SU-DHL-6 (cell line): ENCODE results near the gene SYNJ2.

Source experiments
- H2AFZ ChIP-seq: fragments of 200-600 bp; sonication (generic); 2 replicates; pipeline ENCODE4 v1.6.1; 2014; ENCODE audit warnings: low read depth, mild to moderate bottlenecking, moderate library complexity, mixed read lengths, antibody characterized with exemption, low read length; ENCODE audit not compliant: severe bottlenecking
- H3F3A ChIP-seq: fragments of 200-600 bp; shearing (Covaris generic); 2 replicates; pipeline ENCODE4 v1.6.0; 2016; ENCODE audit warnings: antibody characterized with exemption, mild to moderate bottlenecking; ENCODE audit not compliant: insufficient read depth
- H3K27ac ChIP-seq: fragments of 200-600 bp; sonication (generic); 2 replicates; pipeline ENCODE4 v1.5.1; 2016; ENCODE audit warnings: low read depth, mild to moderate bottlenecking, low read length, moderate library complexity, mixed read lengths
- H3K27me3 ChIP-seq: fragments of 200-600 bp; sonication (generic), shearing (Covaris generic); 2 replicates; pipeline ENCODE4 v1.6.0; 2014; ENCODE audit warnings: mild to moderate bottlenecking, low read length
- H3K36me3 ChIP-seq: fragments of 200-600 bp; sonication (generic); 2 replicates; pipeline ENCODE4 v1.6.1; 2014; ENCODE audit warnings: mild to moderate bottlenecking, low read length, mixed read lengths
- H3K4me2 ChIP-seq: fragments of 300-600, 200-600 bp; shearing (Covaris generic), sonication (generic); 2 replicates; pipeline ENCODE4 v1.6.0; 2014; ENCODE audit warnings: low read length, low read depth, mild to moderate bottlenecking; ENCODE audit not compliant: poor library complexity, severe bottlenecking
- H3K4me3 ChIP-seq: fragments of 200-600 bp; sonication (generic); 2 replicates; pipeline ENCODE4 v1.5.1; 2014; ENCODE audit warnings: antibody characterized with exemption, low read length, mild to moderate bottlenecking, mixed read lengths; ENCODE audit not compliant: insufficient read depth, poor library complexity, severe bottlenecking
- H3K79me2 ChIP-seq: fragments of 200-600 bp; sonication (generic); 2 replicates; pipeline ENCODE4 v1.6.1; 2014; ENCODE audit warnings: mild to moderate bottlenecking, low read length, moderate library complexity; ENCODE audit not compliant: insufficient read depth
- H3K9ac ChIP-seq: fragments of 200-600 bp; sonication (generic); 2 replicates; pipeline ENCODE4 v1.7.0; 2014; ENCODE audit warnings: mild to moderate bottlenecking, low read length
- H3K9me2 ChIP-seq: fragments of 200-600 bp; sonication (generic); replicated peaks from 2 replicates; pipeline ENCODE4 v1.6.1; 2014; ENCODE audit warnings: low read length; ENCODE audit not compliant: insufficient read depth
- H3K9me3 ChIP-seq: fragments of 200-600 bp; sonication (generic); 2 replicates; pipeline ENCODE4 v1.6.1; 2014; ENCODE audit warnings: low read length, mixed read lengths; ENCODE audit not compliant: insufficient read depth
- H4K20me1 ChIP-seq: fragments of 200-600 bp; sonication (generic); 2 replicates; pipeline ENCODE4 v1.6.1; 2014; ENCODE audit warnings: low read depth, mild to moderate bottlenecking, antibody characterized with exemption, low read length, moderate library complexity, mixed read lengths
- EZH2phosphoT487 ChIP-seq: fragments of 200-600 bp; sonication (generic), shearing (Covaris generic); conservative IDR thresholded peaks from 2 replicates; pipeline ENCODE4 v1.6.1; 2018; ENCODE audit warnings: mild to moderate bottlenecking, antibody characterized with exemption, low read length, moderate library complexity, mixed read lengths
- TF ChIP-seq, protein P1 (sequence below): fragments of 200-600 bp; sonication (generic); IDR thresholded peaks from one replicate; pipeline ENCODE4 v1.5.1; 2017; ENCODE audit warnings: antibody characterized with exemption, mild to moderate bottlenecking, low read length, moderate library complexity; ENCODE audit not compliant: insufficient read depth, poor library complexity, severe bottlenecking

The SYNJ2 gene

DNA sequence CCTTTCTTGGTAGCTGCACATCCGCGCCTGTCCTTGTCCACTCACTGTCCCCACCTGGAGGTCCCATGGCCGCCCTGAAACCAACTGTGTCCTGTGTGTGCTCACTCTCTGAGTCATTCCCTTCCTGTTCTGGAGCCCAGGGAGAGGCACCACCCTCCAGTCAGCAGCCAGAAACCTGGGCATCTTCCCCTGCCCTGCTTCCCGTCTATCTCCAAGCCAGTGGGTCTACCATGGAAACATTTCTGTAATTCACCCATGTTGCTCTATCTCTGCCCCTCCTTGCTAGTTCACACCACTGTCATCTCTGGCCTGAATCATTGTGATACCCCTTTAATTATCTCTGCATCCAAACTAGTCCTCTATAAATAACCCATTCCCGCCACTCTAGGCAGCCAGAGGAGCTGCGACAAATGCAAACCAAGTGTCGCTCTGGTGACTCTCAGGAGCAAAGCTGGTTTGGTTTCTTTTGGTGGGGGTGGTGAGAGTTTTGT lies 28.8 kb upstream of the SYNJ2 start:
- Histone ChIP-seq H3K36me3 (no peaks in the 10 kb centered on the region), H3K79me2 (no peaks in the 10 kb centered on the region), H3K9me2 (no peaks in the 10 kb centered on the region), H4K20me1 (no peaks in the 10 kb centered on the region), H3K4me3 (no peak overlapping the region), H3K4me2 (no peak overlapping the region), H3K27ac (no peak overlapping the region), H3F3A (no peaks in the 10 kb centered on the region), H3K9ac (no peak overlapping the region), H3K9me3 (no peaks in the 10 kb centered on the region), H3K27me3 (0 out of 2 replicates have a peak, but pooled peaks cover 2% of the 10 kb centered on the region), H2AFZ (no peak overlapping the region)
- TF ChIP-seq, protein P1, sequence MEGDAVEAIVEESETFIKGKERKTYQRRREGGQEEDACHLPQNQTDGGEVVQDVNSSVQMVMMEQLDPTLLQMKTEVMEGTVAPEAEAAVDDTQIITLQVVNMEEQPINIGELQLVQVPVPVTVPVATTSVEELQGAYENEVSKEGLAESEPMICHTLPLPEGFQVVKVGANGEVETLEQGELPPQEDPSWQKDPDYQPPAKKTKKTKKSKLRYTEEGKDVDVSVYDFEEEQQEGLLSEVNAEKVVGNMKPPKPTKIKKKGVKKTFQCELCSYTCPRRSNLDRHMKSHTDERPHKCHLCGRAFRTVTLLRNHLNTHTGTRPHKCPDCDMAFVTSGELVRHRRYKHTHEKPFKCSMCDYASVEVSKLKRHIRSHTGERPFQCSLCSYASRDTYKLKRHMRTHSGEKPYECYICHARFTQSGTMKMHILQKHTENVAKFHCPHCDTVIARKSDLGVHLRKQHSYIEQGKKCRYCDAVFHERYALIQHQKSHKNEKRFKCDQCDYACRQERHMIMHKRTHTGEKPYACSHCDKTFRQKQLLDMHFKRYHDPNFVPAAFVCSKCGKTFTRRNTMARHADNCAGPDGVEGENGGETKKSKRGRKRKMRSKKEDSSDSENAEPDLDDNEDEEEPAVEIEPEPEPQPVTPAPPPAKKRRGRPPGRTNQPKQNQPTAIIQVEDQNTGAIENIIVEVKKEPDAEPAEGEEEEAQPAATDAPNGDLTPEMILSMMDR = no peak
- no peak for TF ChIP-seq EZH2phosphoT487

DNA sequence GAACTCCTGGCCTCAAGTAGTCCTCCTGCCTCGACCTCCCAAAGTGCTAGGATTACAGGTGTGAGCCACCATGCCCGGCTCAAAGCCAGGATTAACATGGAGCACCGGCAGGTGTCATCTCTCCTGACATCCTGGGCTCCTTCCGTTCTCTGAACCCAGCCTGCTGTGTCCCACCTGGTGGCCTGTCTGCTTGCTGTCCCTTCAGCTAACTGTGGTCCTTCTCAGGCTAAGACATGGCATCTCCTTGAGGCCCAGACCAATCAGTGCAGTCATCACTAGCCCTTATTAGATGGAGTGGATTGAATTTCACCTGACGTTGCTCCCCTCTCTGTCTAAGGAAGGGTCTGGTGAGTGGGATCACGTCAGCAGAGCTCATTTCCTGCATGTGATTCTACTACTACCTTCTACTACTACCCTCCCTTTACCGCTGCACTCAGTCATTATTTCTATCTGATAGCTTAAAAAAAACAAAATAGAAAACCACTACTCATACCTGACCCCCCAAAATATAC lies 28.0 kb upstream of the SYNJ2 start:
- Histone ChIP-seq H3K27ac (no peak overlapping the region), H3K4me2 (no peak overlapping the region), H3K9me3 (no peaks in the 10 kb centered on the region; the same call in 1 of the 2 replicates), H2AFZ (no peak overlapping the region), H4K20me1 (no peaks in the 10 kb centered on the region), H3K79me2 (no peaks in the 10 kb centered on the region), H3K4me3 (no peak overlapping the region), H3K27me3 (0 out of 2 replicates have a peak, but pooled peaks cover 1% of the 10 kb centered on the region), H3K36me3 (no peaks in the 10 kb centered on the region), H3K9ac (no peak overlapping the region), H3F3A (no peaks in the 10 kb centered on the region), H3K9me2 (no peaks in the 10 kb centered on the region)
- no peak for TF ChIP-seq EZH2phosphoT487
- TF ChIP-seq, protein P1 = no peak

DNA sequence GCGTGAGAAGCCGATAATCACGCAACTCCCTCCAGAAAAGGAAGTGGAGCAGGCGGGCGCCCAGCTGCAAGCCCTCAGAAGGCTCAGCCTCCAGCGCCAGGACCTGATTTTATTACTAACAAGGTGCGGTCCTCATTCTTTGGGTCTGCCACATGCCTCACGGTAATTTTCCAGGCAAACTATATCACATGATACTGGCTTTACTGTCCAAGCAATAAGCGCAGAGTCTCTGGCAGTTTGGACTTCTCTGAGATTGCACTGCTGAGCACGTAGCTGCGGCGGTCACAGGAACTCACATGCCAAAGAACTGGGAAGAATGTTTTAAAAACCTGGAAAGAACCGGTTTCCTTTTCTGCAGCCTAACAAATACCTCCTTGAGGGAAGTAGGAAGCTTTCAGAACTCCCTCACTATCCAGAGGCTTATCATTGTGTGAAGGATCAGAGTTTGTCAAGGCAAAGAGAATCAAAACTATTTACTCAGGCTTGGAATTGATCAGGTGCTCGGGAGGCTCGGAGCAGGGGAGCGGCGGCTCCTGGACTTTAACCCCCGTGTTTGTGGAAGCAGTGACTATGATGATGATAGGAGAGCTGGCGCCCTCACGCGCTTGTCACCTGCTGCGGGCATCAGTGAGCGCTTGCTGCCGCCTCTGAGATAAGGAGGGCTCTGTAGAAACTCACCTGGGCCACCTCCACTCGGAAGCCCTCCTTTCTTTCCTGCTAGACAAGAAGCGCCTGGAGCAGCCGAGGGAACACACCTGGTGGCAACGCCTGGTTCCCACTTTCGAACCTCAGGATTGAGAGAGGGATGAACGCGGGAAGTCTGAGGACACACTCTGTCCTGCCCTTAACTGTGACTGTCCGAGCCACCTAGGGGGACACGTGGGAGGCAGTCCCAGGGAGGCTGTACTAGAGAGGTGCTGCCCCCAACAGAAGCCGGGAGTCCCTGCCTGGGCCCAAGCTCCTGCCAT lies 27.2 kb upstream of the SYNJ2 start:
- peaks cover 4% of the 10 kb centered on the region; the same call in 1 of the 2 replicates for H3K9me3 ChIP-seq
- no peak overlapping the region for H3K9ac ChIP-seq
- H3K4me2 ChIP-seq = no peak overlapping the region
- H3F3A ChIP-seq = no peaks in the 10 kb centered on the region
- no peak overlapping the region for H2AFZ ChIP-seq
- no peak overlapping the region for H3K27ac ChIP-seq
- no peaks in the 10 kb centered on the region for H3K79me2 ChIP-seq
- no peaks in the 10 kb centered on the region for H3K36me3 ChIP-seq
- no peaks in the 10 kb centered on the region for H3K9me2 ChIP-seq
- no peak for TF ChIP-seq EZH2phosphoT487
- TF ChIP-seq, protein P1 = no peak
- no peaks in the 10 kb centered on the region for H3K27me3 ChIP-seq
- no peaks in the 10 kb centered on the region for H4K20me1 ChIP-seq
- no peak overlapping the region for H3K4me3 ChIP-seq
